SK-N-SH (cell line): ENCODE data around the gene PLOD1. TPM values are rescaled to one million over a fixed set of nuclear protein-coding genes. Genes with fewer than 3 reads are reported as not detected.

Experiments used
- CTCF ChIA-PET: fragments of 300-600, 350-600 bp; formaldehyde crosslinking; extraction: SDS; loops from one replicate; lab custom pipeline; 2021; lab: Yijun Ruan, JAX
- POLR2A ChIA-PET: fragments of 350-600 bp; sonication (Branson Sonifier 250); formaldehyde crosslinking; extraction: SDS; loops from one replicate; lab custom pipeline; 2020; ENCODE audit warnings: antibody characterized with exemption, inconsistent platforms; lab: Yijun Ruan, JAX
- DNase-seq: peaks from one replicate; pipeline ENCODE4 v3.0.0; 2012
- H2AFZ ChIP-seq: fragments of 200-600 bp; sonication (generic); 2 replicates; pipeline ENCODE4 v1.8.1; 2016; ENCODE audit warnings: antibody characterized with exemption, mild to moderate bottlenecking, low read depth
- H3F3A ChIP-seq: fragments of 200-600 bp; sonication (generic); replicated peaks from 2 replicates; pipeline ENCODE3; 2016; ENCODE audit warnings: antibody characterized with exemption, mild to moderate bottlenecking; ENCODE audit not compliant: insufficient read depth
- H3K27ac ChIP-seq, 2 experiments: fragments of 200-500 bp in 1 of 2; fragments of 200-600 bp in 1 of 2; sonication (Bioruptor generic) in 1 of 2; sonication (generic), shearing (Covaris generic) in 1 of 2; 2 replicates each; pipeline versions ENCODE4 v1.5.1 to v1.6.1; 2014 to 2016; ENCODE audit warnings: low read depth in 2 of 2, inconsistent platforms in 1 of 2, low read length in 1 of 2, mild to moderate bottlenecking in 1 of 2, mixed read lengths in 1 of 2
- H3K27me3 ChIP-seq: fragments of 200-600 bp; sonication (generic), shearing (Covaris generic); 2 replicates; pipeline ENCODE4 v1.6.1; 2016; ENCODE audit warnings: mixed run types; ENCODE audit not compliant: insufficient read depth
- H3K36me3 ChIP-seq, 2 experiments: fragments of 200-500 bp in 1 of 2; fragments of 200-600 bp in 1 of 2; sonication (Bioruptor generic) in 1 of 2; sonication (generic) in 1 of 2; replicated peaks in 1 of 2; 2 replicates each; pipeline versions ENCODE3 to v1.5.1; 2014 to 2016; ENCODE audit warnings: low read length in 1 of 2, mild to moderate bottlenecking in 1 of 2; ENCODE audit not compliant: insufficient read depth in 2 of 2, control insufficient read depth in 1 of 2
- H3K4me1 ChIP-seq, 2 experiments: fragments of 200-500 bp in 1 of 2; fragments of 200-600 bp in 1 of 2; sonication (Bioruptor generic) in 1 of 2; sonication (generic), shearing (Covaris generic) in 1 of 2; 2 replicates each; pipeline versions ENCODE4 v1.5.1 to v1.6.1; 2014 to 2016; ENCODE audit warnings: low read depth in 1 of 2, low read length in 1 of 2, mixed run types in 1 of 2; ENCODE audit not compliant: insufficient read depth in 2 of 2, control insufficient read depth in 1 of 2
- H3K4me2 ChIP-seq: fragments of 200-600 bp; sonication (generic), shearing (Covaris generic); 2 replicates; pipeline ENCODE4 v1.6.1; 2017; ENCODE audit warnings: mixed run types
- H3K4me3 ChIP-seq, 2 experiments: fragments of 200-500 bp in 1 of 2; fragments of 200-600 bp in 1 of 2; sonication (Bioruptor generic) in 1 of 2; sonication (generic), shearing (Covaris generic) in 1 of 2; 2 replicates each; pipeline versions ENCODE4 v1.5.1 to v1.8.1; 2014 to 2016; ENCODE audit warnings: low read depth in 2 of 2, inconsistent platforms in 1 of 2, low read length in 1 of 2, mild to moderate bottlenecking in 1 of 2, mixed read lengths in 1 of 2, moderate library complexity in 1 of 2
- H3K79me2 ChIP-seq: fragments of 200-600 bp; sonication (generic); 2 replicates; pipeline ENCODE4 v1.8.1; 2017; ENCODE audit warnings: mild to moderate bottlenecking; ENCODE audit not compliant: insufficient read depth
- H3K9ac ChIP-seq: fragments of 200-600 bp; sonication (generic); 2 replicates; pipeline ENCODE4 v1.6.1; 2017; ENCODE audit warnings: mixed run types
- H3K9me2 ChIP-seq: fragments of 200-600 bp; sonication (generic); 2 replicates; pipeline ENCODE4 v1.6.1; 2017; ENCODE audit warnings: mixed run types
- H3K9me3 ChIP-seq: fragments of 200-600 bp; sonication (generic); 2 replicates; pipeline ENCODE4 v1.6.1; 2017; ENCODE audit warnings: mixed run types, mild to moderate bottlenecking, moderate library complexity
- H4K20me1 ChIP-seq: fragments of 200-600 bp; sonication (generic); 2 replicates; pipeline ENCODE4 v1.6.1; 2017; ENCODE audit warnings: mild to moderate bottlenecking, mixed run types; ENCODE audit not compliant: insufficient read depth
- CTCF ChIP-seq: fragments of 200-600 bp; sonication (generic); IDR thresholded peaks from 2 replicates; pipeline ENCODE4 v1.6.1; 2017; ENCODE audit warnings: antibody characterized with exemption, mild to moderate bottlenecking, moderate library complexity
- ELF1 ChIP-seq: IDR thresholded peaks from 2 replicates; pipeline ENCODE4 v1.4.0; 2012
- EP300 ChIP-seq, 2 experiments: IDR thresholded peaks; 2 replicates each; pipeline versions ENCODE4 v1.4.0 to v1.6.1; 2012; ENCODE audit warnings: borderline replicate concordance in 1 of 2, low read depth in 1 of 2, low read length in 1 of 2
- EZH2phosphoT487 ChIP-seq: fragments of 200-600 bp; sonication (generic); IDR thresholded peaks from 2 replicates; pipeline ENCODE4 v1.6.1; 2017; ENCODE audit warnings: low read depth, mixed run types, mild to moderate bottlenecking, antibody characterized with exemption, moderate library complexity, borderline replicate concordance
- FOSL2 ChIP-seq: IDR thresholded peaks from 2 replicates; pipeline ENCODE4 v1.4.0; 2012; ENCODE audit warnings: low read depth, mild to moderate bottlenecking, moderate library complexity, borderline replicate concordance
- FOXM1 ChIP-seq: IDR thresholded peaks from 2 replicates; pipeline ENCODE4 v1.4.0; 2012; ENCODE audit warnings: low read depth, mild to moderate bottlenecking
- GABPA ChIP-seq: IDR thresholded peaks from 2 replicates; pipeline ENCODE4 v1.4.0; 2012; ENCODE audit warnings: low read depth, mild to moderate bottlenecking
- IRF3 ChIP-seq: fragments of 150-350 bp; IDR thresholded peaks from 2 replicates; pipeline ENCODE4 v1.6.1; 2016; ENCODE audit warnings: mild to moderate bottlenecking, low read depth, low read length
- MEF2A ChIP-seq: IDR thresholded peaks from 2 replicates; pipeline ENCODE4 v1.4.0; 2012; ENCODE audit warnings: low read depth, borderline replicate concordance
- PBX3 ChIP-seq: IDR thresholded peaks from 2 replicates; pipeline ENCODE4; 2012
- POLR2AphosphoS5 ChIP-seq: IDR thresholded peaks from 2 replicates; pipeline ENCODE4 v1.6.1; 2012; ENCODE audit warnings: low read depth, low read length
- RAD21 ChIP-seq: IDR thresholded peaks from 2 replicates; pipeline ENCODE4 v1.6.1; 2012; ENCODE audit warnings: mild to moderate bottlenecking, low read length
- SIN3A ChIP-seq: IDR thresholded peaks from 2 replicates; pipeline ENCODE4 v1.6.1; 2012; ENCODE audit warnings: low read depth, mild to moderate bottlenecking, low read length, moderate library complexity, borderline replicate concordance
- TCF12 ChIP-seq: IDR thresholded peaks from 2 replicates; pipeline ENCODE4 v1.4.0; 2012
- TEAD4 ChIP-seq: IDR thresholded peaks from 2 replicates; pipeline ENCODE4 v1.4.0; 2012; ENCODE audit warnings: mild to moderate bottlenecking, borderline replicate concordance; ENCODE audit not compliant: insufficient read depth
- USF1 ChIP-seq: IDR thresholded peaks from 2 replicates; pipeline ENCODE4 v1.4.0; 2012; ENCODE audit warnings: low read depth, borderline replicate concordance
- YY1 ChIP-seq: IDR thresholded peaks from 2 replicates; pipeline ENCODE4 v1.4.0; 2012; ENCODE audit warnings: low read depth, mild to moderate bottlenecking
- ZBTB33 ChIP-seq: IDR thresholded peaks from 2 replicates; pipeline ENCODE4 v1.4.0; 2012; ENCODE audit warnings: low read depth, borderline replicate concordance
- WGBS: methylation state at CpG from one replicate; pipeline ENCODE4 v1.1.6; 2017; ENCODE audit warnings: low lambda C conversion rate; 5-methylcytosine and 5-hydroxymethylcytosine counted together
- polyA plus RNA-seq, 3 experiments: library from polyadenylated mRNA; depleted of rRNA; stranded (reverse); fragments of >200 nt; gene quantifications; 2 replicates each; pipeline ENCODE4 v1.2.3, GENCODE V29; 2012

The PLOD1 gene
- polyA plus RNA-seq, 1 of the 3 experiments (the other 2 are of a cell fraction), result 257 TPM

- Histone ChIP-seq H3K9me3 (no peaks in the 10 kb centered on the region), H3K4me3 (no peak overlapping the region), H4K20me1 (no peaks in the 10 kb centered on the region), H3K79me2 (no peaks in the 10 kb centered on the region), H3K9ac (no peak overlapping the region), H3K36me3 (peaks cover 50 to 68% of the 10 kb centered on the region in 2 experiments), H3K9me2 (no peaks in the 10 kb centered on the region), H2AFZ (no peak overlapping the region), H3K4me1 (no peaks in the 10 kb centered on the region), H3K4me2 (no peak overlapping the region), H3K27ac (peak overlapping the region in 1 of 2 experiments; percentile 28; a peak in 2 of 4 replicates), H3F3A (peaks cover 6% of the 10 kb centered on the region), H3K27me3 (no peaks in the 10 kb centered on the region)
- TF ChIP-seq MEF2A (no peak), USF1 (no peak), TCF12 (no peak), CTCF (peak; percentile 63), ELF1 (no peak), FOSL2 (no peak), EP300 (IDR thresholded peaks at IDR 0.05; ENCODE audit: borderline replicate concordance in 1 of 2, low read depth in 1 of 2, low read length in 1 of 2) (no peak), EZH2phosphoT487 (no peak), RAD21 (peak; percentile 38; the same call in 1 of the 2 replicates)
- peak; percentile 51 for DNase-seq
- 84% methylated on average over 14 of the region's 14 CpGs for WGBS
- CTCF ChIA-PET, result interaction anchor here (1.0 to 2.6 kb wide), 6 partner anchors 10 to 494 kb away, joined by 3 to 9 read pairs (median 5); no protein-coding TSS in a partner anchor
- POLR2A ChIA-PET, result no interaction called here
Measured at GRCh38 chr1:12001249-12001917, 66.9 kb downstream of the PLOD1 start.

GRCh38 chr1:12001996-12002493 is 67.5 kb downstream of the PLOD1 start:
- H3K4me3 ChIP-seq, result no peak overlapping the region
- peaks cover 6% of the 10 kb centered on the region for H3F3A ChIP-seq
- ChIA-PET CTCF (interaction anchor here (0.7 to 2.6 kb wide), 8 partner anchors 9 to 493 kb away, joined by 3 to 9 read pairs (median 4); partner anchors contain the start of gene MFN2), POLR2A (no interaction called here)
- H3K36me3 ChIP-seq, result peaks cover 50 to 71% of the 10 kb centered on the region in 2 experiments
- peak overlapping the region in 1 of 2 experiments; percentile 28; a peak in 1 of 4 replicates for H3K27ac ChIP-seq
- H3K9me2 ChIP-seq, result no peaks in the 10 kb centered on the region
- H3K9me3 ChIP-seq, result no peaks in the 10 kb centered on the region
- H3K4me1 ChIP-seq, result no peaks in the 10 kb centered on the region
- no peaks in the 10 kb centered on the region for H4K20me1 ChIP-seq
- H3K79me2 ChIP-seq, result no peaks in the 10 kb centered on the region
- 93% methylated on average over 2 of the region's 10 CpGs for WGBS
- no peak overlapping the region for H3K4me2 ChIP-seq
- DNase-seq, result no peak
- no peaks in the 10 kb centered on the region for H3K27me3 ChIP-seq
- no peak overlapping the region for H3K9ac ChIP-seq
- H2AFZ ChIP-seq, result no peak overlapping the region
- no peak for TF ChIP-seq POLR2AphosphoS5
- no peak for TF ChIP-seq FOXM1
- no peak for TF ChIP-seq GABPA
- no peak for TF ChIP-seq ZBTB33
- no peak for TF ChIP-seq YY1
- TF ChIP-seq RAD21, result no peak
- TF ChIP-seq TEAD4, result no peak
- TF ChIP-seq IRF3, result no peak
- no peak for TF ChIP-seq PBX3
- TF ChIP-seq EZH2phosphoT487, result no peak
- TF ChIP-seq SIN3A, result no peak
